Endometrium (tissue), 2 donors: Measurements from ENCODE around the gene GBGT1.
"Not testable (repeated sequence)": the region's sequence is repeated elsewhere in the genome, so short reads cannot be mapped to it uniquely, and the experiment has no call there.

Experiments
- FAIRE-seq: peaks from 2 replicates; lab custom pipeline; 2012; peaks lifted over from hg19 to GRCh38; lab: Jason Lieb, UNC
- donor health status: control.
- donor health status: control.

The GBGT1 gene

DNA sequence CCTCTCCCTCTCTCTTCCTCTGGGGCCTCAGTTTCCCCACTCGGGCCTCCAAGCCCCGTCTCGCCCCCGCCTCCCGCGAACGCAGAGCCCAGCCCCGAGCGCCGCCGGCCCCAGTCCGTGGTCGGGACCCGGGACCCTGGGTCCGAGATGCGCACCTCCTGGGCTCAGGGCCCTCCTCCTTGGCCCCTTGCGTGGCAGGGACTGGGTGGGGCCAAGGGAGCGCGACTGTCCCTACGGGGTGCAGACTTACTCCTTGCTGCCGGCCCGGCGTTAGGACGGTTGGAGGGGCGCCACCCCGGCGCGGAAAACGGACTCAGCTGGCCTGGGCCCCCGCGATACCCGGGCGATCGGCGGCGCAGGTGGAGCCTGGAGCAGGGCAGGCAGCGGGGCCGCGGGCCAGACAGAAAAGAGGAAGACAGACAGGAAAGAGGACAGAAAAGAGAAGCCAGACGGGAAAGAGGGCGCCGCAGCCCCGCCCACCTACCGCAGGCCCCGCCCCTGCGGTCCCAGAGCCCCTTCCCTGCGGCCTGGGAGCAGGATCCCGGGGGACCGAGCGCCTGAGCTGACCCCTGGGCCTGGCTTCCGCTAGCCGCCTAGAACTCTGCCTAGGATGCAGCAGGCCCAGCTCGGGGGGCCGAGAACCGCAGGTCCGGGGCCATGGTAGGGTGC, at the start of gene GBGT1:
TSS of gene GBGT1 (minus strand) at position 411 of the 669 bp plus-strand sequence. CDS start 1,502 bp downstream, outside the sequence.
- no peak for FAIRE-seq

DNA sequence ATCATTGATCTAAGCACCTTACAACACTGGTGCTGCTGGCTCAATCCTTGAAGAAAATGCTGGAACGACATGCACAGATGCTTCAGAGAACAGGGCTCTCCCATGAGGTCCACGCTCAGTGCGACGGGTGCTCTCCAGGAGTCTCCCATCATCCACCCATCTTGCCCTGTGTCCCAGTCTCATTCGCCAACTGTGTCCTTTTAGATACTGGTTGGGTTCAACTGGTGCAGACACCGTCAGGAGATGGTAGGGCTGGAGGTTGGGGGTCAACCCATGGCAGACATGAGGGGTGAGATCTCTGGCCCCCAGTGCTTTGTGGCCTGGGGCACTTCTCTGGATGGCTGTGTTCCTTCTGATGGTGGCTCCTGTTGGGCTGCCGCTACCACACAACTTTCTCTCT, 46.9 kb upstream of the GBGT1 start:
- FAIRE-seq: no peak

DNA sequence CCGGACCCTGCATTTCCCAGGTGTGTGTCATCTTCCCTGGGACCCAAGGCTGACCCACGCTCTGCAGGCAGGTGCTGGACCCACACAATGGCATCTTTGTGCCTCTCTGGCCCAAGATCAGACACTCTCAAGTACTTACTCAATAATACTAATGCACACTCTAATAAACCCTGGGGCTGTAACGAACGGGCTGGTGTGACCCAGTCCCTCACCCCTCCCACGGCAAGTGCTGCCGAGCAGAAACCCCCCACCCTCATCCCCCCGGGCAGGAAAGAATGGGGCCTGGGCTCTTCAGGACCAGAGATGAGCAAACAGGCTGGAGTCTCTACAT, 46.5 kb upstream of the GBGT1 start:
- no peak for FAIRE-seq

DNA sequence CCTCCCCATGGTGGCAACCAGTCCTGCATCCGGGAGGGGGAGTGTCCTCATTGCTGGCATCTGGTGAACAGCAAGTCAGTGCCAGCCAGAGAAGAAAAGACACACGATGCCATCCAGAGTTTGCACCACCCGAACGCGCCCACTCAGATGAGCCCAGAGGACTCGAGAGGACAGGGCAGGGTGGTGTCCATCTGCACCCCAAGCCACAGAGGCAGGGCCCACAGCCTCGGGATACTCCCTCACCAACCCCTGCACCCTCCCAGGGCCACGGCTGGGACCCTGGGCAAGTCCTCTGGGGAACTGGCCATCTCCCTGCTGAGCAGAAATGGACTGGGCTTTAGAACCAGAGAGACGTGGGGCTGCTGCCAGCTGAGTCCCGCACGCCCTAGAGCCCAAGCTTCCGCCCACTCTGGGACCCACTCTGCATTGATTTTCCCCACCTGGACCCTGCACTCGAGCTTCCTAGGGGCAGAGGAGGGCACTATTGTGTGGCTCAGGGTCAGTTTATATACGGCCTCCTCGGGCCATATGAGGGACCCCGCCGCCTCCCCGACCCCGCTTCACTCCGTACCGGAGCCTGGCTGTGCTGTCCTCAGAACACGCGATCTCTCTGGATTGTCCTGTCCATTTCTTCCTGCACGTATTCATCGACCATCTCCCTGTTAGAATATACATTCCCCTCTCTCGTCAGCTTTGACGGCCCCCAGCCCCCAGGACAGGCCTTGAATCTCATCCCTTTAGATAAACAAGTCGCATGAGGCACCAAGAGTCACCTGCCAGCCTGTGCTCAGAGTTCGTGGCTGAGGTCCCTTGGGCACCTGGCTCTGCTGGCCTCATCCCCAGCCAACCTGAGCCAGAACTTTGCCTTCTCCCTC, 45.9 kb upstream of the GBGT1 start:
- not testable (repeated sequence) for FAIRE-seq

DNA sequence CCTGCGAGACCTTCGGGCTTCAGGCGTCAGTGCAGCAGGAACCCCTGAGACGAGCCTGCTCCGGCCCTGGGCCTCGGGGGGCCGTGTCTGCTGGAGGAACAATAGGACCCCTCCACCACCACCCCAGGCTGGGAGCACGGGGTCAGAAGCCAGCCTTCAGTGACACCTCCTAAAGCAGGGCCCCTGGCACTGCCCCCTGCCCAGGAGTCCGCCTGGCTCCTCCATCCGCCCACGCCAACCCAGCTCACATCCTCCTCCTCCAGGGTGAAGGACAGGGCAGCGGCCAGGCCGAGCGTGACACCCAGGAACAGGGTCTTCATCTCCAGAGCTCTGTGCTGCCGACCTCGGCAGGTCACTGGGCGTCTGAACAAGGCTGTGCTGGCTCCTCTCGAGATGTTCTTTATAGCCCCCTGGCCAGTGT, 45.2 kb upstream of the GBGT1 start, which contains the start of gene OBP2B:
TSS of gene OBP2B (minus strand) at position 371 of the 421 bp plus-strand sequence. CDS start at position 320, 51 bp downstream.
- not testable (repeated sequence) for FAIRE-seq

DNA sequence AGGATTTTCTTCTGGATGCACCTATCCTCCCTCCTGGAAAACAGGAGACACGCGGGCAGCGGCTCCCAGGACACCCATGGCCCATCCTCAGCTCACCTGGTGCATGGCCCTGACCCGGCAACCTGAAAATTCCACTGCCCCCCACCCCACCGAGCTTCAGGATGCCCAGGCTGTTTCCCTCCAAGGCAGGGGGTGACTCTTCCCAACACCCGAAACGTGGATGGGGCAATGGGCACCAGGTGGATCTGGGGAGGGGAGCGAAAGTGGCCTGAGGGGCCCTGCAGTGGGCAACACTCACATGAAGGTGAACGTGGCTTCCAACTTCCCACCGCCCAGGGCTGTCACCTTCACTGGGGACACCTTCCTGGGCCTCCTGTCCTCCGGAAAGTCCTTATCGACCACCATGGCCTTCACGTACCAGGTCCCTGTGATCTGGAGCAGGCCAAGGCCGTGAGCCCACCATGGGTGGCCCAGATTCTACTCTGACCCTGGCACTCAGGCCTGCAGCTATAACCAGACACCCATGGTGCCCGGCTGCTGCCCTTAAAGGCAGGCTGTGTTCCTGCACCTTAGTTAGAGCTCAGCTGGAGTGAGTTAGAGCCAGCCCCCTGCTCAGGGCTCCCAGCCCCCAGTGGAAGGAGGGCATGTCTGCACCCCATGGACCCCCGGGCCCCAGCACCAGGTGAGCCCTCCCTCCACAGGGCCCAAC, 44.6 kb upstream of the GBGT1 start:
- not testable (repeated sequence) for FAIRE-seq

DNA sequence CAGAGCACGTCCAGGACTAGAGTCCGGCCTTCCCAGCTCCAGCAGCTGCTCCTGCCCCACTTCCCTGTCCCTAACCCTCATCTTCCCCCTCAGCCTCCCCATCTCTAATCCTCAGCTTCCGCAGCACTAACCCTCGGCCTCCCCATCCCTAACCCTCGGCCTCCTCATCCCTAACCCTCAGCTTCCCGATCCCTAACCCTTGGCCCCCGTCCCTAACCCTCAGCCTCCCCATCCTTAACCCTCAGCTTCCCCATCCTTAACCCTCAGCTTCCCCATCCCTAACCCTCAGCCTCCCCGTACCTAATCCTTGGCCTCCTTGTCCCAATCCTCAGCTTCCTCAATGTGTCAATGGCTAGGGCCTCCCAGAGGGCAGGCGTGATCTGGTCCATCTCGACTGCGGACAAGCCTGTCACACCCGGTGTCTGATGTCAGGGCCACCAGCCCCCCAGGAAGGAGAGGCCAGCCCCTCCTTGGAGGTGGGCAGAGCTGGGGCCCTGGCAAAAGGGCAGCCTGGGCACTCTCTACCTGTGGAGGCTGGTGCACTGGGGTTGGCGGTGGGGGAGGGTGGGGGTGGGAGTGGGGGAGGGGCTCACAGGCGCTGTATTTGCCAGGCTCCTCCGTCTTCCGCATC, 43.9 kb upstream of the GBGT1 start:
- FAIRE-seq: no peak

DNA sequence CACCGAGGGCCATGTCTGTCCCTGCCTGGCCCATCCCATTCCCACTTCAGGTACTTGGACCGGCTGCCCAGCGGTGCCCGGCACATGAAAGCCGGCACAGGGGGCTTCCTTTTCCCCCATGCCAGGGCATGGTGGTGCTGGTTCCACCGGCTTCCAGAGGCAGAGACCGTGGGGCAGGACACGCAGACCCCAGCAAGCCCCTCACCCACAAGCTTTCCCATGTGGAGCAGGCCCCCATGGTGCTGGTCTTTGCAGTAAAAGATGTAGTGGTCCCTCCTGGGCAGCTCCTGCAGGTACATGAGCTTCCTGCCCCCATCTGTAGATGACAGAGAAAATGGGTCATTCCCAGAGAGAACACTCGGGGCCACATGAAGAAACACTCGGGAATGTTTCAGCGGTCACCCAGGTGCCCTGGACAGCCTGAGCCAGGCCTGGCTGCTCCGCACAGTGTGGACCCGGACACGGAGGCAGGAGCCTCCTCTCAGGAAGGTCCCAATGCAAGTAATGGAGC, 43.4 kb upstream of the GBGT1 start:
- no peak for FAIRE-seq

DNA sequence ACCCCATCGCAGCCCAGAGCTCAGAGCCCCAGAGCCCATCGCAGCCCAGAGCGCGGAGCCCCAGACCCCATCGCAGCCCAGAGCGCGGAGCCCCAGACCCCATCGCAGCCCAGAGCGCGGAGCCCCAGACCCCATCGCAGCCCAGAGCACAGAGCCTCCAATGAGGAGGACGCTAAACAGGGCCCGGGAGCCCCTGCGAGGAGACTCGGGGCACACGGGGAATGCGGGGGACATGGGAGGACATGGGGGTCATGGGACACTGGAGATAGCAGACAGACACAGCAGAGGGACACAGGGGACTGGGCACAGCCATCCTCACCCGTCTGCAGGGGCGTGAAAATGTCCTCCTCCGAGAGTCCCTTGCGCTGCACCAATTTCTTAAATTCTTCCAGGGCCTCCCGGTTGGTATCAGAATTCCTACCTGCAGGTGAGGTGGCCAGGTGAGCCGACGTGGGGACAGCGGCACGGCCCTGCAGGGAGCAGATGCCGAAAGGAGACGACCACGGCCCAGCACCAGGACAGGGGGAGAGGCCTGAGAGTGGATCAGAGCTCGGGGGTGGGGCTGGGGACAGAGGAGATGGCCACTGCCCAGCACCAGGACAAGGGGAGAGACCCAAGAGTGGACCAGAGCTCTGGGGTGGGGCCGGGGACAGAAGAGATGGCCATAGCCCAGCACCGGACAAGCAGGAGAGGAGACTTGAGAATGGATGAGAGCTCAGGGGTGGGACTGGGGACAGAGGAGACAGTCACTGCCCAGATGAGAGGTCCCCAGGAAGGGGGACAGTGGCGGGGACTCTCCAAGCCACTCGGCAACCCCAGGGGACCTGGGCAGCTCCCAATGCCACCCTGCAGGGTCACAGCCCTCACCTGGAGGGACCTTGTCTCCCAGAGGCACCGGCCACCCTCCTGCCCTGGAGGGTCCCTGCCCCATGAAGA, 42.5 kb upstream of the GBGT1 start:
- FAIRE-seq: no peak

DNA sequence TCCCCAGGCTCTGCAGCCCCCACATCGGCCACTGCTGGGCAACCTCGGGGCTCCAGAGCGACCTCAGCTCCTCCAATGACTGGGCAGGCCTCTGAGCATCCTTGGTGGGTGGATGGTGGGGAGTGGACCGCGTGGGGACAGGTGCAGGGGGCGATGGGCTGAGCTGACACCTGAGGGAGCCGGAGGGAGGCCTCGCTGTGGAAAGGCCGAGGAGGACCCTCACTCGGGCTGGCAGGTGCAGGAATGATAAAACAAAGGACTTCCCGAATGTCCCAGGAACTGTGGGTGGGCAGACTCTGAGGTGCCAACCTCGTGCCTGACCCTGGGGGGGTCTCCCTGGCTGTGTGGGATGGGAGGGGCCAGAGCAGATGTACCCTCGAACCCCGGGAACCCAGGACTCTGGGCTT, 41.8 kb upstream of the GBGT1 start:
- not testable (repeated sequence) for FAIRE-seq

DNA sequence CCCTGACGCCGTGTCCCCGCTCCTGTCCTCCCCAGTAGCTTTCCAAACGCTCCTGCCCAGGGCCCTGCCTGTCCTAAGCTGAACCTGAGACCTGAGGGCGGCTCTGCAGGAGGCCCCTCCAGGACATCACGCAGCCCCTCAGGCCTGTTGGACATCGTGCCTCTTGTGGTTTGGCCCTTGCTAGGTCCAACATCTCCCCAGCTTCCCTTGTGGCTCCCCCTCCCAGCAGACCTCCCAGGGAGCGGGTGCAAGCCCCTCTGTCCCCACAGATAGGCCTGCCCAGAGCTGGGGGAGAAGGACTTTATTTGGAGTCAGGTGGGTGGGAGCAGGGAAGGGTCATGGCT, 41.3 kb upstream of the GBGT1 start:
- no peak for FAIRE-seq

DNA sequence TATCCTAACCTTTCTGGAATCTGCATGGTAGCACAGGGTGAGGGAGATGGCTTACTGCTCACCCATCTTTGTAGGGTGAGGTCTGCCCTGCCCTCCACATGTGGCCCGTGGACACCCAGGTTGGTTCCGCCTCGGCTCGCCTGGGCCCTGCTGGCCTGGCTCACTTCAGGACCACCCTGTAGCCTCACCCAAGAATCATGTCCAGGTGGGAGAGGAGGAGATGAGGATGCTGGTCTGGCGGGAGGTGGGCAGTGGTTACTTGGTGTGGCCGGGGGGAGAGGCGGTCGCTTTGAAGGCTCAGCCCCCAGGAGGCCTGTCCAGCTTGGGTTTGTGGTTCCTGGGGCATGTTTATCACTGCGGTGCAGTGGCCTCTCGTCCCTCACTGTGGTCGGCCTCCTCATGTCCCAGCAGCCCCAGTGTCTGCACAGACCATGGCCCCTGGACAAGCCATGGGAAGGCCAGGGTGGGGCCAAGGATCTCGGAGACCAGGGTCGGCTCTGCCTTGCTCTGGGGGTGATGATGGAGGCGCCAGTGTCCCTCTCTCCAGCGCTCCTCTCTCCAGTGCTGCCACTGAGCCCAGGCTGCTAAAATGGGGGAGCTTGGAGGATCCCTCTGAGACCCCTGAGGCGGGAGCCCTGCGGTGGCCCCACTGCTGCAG, 40.8 kb upstream of the GBGT1 start:
- no peak for FAIRE-seq

DNA sequence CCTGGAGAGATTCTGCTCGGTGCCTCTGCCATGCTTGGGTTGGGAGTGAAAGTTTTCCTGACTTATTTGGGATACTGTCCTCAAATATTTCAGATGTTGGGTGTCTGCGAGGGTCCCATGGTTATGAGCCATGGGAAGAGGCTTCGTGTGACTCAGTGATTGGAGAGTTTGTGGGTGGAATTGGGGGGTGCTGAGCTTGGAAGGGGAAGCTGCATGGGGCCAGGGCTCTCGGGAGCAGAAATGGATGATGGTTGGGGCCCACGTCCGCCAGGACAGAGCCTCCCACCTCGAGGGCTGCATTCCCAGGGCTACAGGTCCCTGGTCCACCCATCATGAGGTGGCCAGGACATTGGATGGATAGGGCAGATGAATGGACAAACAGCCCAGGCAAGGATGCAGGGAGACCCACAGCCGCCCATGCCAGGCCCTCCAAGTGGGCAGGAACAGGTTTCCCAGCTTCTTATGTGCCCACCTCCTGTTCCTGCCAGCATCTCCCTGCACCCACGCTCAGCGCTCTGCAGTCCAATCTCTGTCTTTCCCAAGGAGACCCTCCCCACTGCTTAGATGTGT, 39.9 kb upstream of the GBGT1 start:
- FAIRE-seq: no peak

DNA sequence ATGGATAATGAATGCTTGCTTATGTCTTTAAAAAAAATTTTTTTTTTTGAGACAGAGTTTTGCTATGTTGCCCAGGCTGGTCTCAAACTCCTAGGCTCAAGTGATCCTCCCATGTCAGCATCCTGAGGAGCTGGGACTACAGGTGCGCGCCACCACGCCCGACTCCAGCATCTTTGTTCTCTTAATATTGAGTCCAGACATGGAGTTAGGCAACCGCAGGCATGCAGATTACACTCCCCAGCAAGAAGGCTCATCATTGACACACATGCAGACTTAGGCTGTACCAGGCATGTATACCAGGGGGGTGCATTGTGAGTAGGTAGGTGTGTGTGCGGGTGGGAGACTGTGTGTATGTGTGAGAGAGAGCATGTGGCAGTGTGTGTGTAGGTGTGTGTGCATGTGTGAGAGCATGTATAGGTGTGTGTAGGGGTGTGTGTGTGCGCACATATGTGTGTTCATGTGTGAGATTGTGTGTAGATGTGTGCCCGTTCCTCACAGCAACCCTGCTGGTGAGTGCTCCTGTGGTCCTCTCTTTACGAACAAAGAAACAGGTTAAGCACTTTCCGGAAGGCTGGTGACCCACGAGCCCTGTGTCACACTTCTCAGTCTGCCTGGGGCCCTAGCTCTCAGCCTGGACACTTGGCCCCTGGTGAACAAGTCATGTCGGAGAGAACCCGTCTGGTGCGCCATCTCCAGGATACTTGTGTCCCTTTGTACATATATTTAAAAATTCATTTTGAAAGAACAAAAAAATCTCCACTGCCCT, 39.2 kb upstream of the GBGT1 start:
- FAIRE-seq: no peak

DNA sequence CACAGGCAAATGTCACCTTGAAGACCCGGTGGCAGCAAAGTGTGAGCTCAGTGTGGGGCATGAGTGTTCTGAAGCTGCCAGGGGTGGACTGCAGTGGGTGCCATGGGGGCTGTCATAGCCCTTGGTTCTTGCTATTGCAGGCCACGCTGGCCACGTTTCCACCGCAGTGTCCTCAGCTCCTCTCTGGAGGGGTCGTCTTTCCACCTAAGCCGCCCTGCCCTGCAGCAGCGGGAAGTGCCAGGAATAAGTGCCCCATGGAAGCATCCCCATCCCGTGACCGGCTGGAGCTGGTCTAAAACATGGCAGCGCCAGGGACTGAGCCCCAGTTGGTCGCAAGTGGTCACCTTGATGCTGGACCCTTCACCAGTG, 38.4 kb upstream of the GBGT1 start:
- no peak for FAIRE-seq

DNA sequence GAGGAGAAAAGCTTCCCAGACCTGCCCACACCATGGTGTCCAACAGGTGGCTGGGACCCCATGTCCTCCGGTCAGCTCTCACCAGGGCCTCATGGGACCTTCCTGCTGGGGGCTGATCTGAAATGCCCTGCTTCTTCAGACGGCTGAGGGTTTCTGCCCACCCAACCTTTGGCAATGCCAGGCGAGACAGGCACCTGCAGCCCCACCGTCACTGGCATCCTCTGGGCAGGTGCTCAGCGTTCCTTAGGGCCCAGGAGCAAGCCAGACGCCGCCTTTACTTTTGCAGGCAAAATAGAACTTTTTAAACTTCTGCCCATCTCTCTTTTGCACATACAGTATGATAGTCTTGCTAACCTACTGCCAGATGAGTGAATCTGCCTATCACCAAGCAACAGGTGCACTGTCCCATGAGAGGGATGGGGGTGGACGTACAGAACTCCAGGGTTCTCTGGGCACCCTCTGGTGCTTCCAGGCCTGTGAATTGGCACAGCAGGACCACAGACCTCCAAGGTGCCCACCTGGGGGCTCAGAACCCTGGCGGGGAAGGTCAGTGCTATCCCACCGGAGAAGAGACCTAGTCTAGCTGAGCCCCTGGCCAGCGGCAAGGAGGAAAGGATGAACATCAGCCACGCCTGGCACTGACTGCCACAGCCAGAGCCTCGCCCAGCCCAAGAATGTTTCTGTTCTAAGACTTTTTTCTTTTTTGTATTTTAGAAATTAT, 37.9 kb upstream of the GBGT1 start:
- no peak for FAIRE-seq

DNA sequence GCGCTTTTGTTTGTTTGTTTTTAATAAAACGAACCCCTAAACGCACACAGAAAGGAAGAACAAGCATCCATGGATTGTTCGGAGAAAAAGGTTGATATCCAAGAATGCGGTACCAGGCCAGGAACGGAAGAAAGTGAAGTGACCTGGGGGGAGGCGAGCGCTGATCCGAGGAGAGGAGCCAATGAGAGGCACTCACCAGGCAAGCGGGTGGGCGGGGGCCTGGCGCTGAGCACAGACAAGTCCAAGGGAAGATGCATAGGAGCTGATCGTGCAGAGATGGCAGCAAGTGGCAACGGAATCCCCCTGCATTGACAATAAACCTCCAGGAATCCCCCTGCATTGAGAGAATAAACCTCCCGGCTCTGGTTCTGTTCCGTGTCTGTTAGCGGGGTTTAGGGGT, 36.9 kb upstream of the GBGT1 start:
- no peak for FAIRE-seq

DNA sequence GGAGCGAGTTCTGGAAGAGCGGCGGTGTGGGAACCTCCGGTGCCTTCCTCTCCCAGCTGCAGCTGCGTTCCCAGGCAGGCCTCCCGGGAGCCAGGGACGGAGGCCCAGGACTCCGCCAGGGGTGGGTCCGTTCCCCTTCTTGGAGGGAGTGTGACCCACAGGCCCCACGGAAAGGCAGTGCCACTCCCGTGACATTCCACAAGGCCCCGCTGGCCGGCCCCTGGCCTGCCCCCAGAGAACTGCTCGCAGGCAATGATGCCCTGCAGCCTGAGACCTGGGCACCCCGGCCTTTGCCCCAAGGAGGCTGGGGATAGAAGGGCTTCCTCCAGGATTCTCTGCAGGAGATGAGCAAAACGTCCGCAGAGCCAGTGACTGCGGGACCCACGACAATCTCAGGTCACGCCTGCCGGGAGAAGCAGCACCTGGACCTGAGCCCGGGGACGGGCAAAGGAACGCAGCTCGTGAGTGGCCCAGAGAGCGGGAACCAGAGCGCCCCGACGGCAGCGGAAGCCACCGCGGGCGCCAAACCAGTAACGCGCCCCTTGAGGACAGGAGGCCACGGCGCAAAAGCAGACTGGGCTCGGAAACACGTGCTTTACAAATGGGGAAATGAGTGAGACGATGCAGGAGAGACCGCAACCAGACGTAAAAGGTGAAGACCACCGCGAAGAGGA, 36.1 kb upstream of the GBGT1 start:
- no peak for FAIRE-seq
